Calu3 (cell line): ENCODE results near the gene ICAM3. TPM values are rescaled to one million over a fixed set of nuclear protein-coding genes. Genes with fewer than 3 reads are reported as not detected.

Experiments used
- BruUV-seq: library from RNA; stranded (reverse); fragments of 400-500 nt; replicated peaks from 2 replicates; lab custom pipeline; 2021; lab: Mats Ljungman, UMichigan
- CTCF ChIA-PET: fragments of 300-600 bp; sonication (Branson Sonifier 250); formaldehyde crosslinking; loops from one replicate; lab custom pipeline; 2022; ENCODE audit warnings: antibody characterized with exemption; lab: Charles Lee
- DNase-seq: peaks from one replicate; pipeline ENCODE4 v3.0.0; 2022
- H3K27ac Mint-ChIP-seq: one replicate; pipeline ENCODE4 v1.8.0; 2022; ENCODE audit warnings: mixed read lengths; ENCODE audit not compliant: unreplicated experiment
- H3K27me3 Mint-ChIP-seq: one replicate; pipeline ENCODE4 v1.8.0; 2022; ENCODE audit warnings: mixed read lengths; ENCODE audit not compliant: unreplicated experiment
- H3K36me3 Mint-ChIP-seq: one replicate; pipeline ENCODE4 v1.8.0; 2022; ENCODE audit warnings: mild to moderate bottlenecking, moderate library complexity, mixed read lengths; ENCODE audit not compliant: insufficient read depth, unreplicated experiment
- H3K4me1 Mint-ChIP-seq: one replicate; pipeline ENCODE4 v1.8.0; 2022; ENCODE audit warnings: mild to moderate bottlenecking, low read depth, mixed read lengths; ENCODE audit not compliant: unreplicated experiment
- H3K4me3 Mint-ChIP-seq: one replicate; pipeline ENCODE4 v1.8.0; 2022; ENCODE audit warnings: mild to moderate bottlenecking, low read depth, moderate library complexity, mixed read lengths; ENCODE audit not compliant: unreplicated experiment
- H3K9me3 Mint-ChIP-seq: one replicate; pipeline ENCODE4 v1.8.0; 2022; ENCODE audit warnings: low read depth, mixed read lengths; ENCODE audit not compliant: unreplicated experiment
- CTCF ChIP-seq: fragments of 200-600 bp; IDR thresholded peaks from one replicate; pipeline ENCODE4 v1.8.0; 2022; ENCODE audit warnings: antibody characterized with exemption; ENCODE audit not compliant: unreplicated experiment
- intact Hi-C: fragments of 100-400 bp; cut with micrococcal nuclease; formaldehyde crosslinking; loops from one replicate; pipeline ENCODE4 v1.10.0; 2022; ENCODE audit not compliant: unreplicated experiment
- total RNA-seq: library from RNA; stranded (reverse); gene quantifications from 2 replicates; pipeline ENCODE4 v1.2.3, GENCODE V29; 2022

ICAM3 gene
- total RNA-seq, 1 experiment from 2014 or later: 10.8 TPM

- no TSS peak for BruUV-seq
- Mint-ChIP-seq H3K27me3 (peaks cover 30% of the 10 kb centered on the region), H3K9me3 (no peaks in the 10 kb centered on the region), H3K4me1 (peaks cover 8% of the 10 kb centered on the region), H3K27ac (no peak overlapping the region), H3K4me3 (no peak overlapping the region), H3K36me3 (peaks cover 33% of the 10 kb centered on the region)
- TF ChIP-seq CTCF: no peak
- no peak for DNase-seq
- CTCF ChIA-PET: no interaction called here
- intact Hi-C loops: no loop called here
Measured at GRCh38 chr19:10294368-10294697, 45.1 kb downstream of the ICAM3 start.

- no peak for TF ChIP-seq CTCF
- no peak overlapping the region for H3K27ac Mint-ChIP-seq
- no peak overlapping the region for H3K4me3 Mint-ChIP-seq
- H3K27me3 Mint-ChIP-seq: peaks cover 30% of the 10 kb centered on the region
- CTCF ChIA-PET: no interaction called here
- DNase-seq: no peak
- peaks cover 10% of the 10 kb centered on the region for H3K4me1 Mint-ChIP-seq
- H3K9me3 Mint-ChIP-seq: no peaks in the 10 kb centered on the region
- H3K36me3 Mint-ChIP-seq: peaks cover 38% of the 10 kb centered on the region
- BruUV-seq: no TSS peak
- intact Hi-C loops: no loop called here
Measured at GRCh38 chr19:10293637-10294367, 45.6 kb downstream of the ICAM3 start.

- no TSS peak for BruUV-seq
- peak overlapping the region; percentile 27 for H3K27ac Mint-ChIP-seq
- CTCF ChIA-PET: no interaction called here
Measured at GRCh38 chr19:10292789-10293636, 46.4 kb downstream of the ICAM3 start.

More at GRCh38 chr19:10292789-10293636, 46.4 kb downstream of the ICAM3 start:
- Mint-ChIP-seq H3K36me3 (peaks cover 46% of the 10 kb centered on the region), H3K27me3 (peaks cover 30% of the 10 kb centered on the region), H3K9me3 (no peaks in the 10 kb centered on the region), H3K4me1 (peaks cover 15% of the 10 kb centered on the region), H3K4me3 (peak overlapping the region; percentile 59)
- intact Hi-C loops: no loop called here
- no peak for TF ChIP-seq CTCF
- no peak for DNase-seq
